Measurements from ENCODE around the gene ZMYM4.
"Not testable (repeated sequence)": the region's sequence is repeated elsewhere in the genome, so short reads cannot be mapped to it uniquely, and the experiment has no call there.

Gene ZMYM4

DNA sequence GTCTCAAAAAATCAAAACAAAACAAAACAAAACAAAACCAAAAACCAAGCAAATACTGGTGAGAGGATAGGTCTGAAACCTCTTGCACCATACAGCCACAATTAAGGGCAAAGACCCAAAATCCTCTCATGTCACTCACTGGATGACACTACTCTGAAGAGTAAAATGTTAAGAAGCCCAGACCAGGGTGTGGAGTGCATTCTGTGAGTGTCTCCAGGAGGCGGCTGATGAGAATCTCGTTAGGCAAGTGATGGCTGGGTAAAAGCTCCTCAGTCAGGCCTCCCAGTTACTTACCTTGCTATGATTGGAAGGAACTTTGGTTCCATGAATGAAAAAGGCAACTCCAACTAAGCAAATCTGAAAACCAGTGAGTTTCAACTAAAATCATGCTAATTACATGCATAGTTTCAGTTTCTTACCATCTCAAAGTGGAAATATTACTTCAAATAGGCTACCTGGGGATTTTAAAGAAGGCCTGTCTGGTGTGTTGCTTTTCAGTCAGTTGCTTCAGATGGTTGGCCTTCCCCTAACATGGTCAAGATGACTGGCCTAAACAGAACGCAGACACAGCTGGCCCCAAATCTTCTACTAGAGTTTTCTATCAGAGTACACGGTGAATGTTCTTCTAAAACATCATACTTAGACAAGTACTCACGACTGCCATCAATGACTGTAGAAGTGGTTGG lies 193.6 kb downstream of the ZMYM4 start:
- DNase-seq: no peak

DNA sequence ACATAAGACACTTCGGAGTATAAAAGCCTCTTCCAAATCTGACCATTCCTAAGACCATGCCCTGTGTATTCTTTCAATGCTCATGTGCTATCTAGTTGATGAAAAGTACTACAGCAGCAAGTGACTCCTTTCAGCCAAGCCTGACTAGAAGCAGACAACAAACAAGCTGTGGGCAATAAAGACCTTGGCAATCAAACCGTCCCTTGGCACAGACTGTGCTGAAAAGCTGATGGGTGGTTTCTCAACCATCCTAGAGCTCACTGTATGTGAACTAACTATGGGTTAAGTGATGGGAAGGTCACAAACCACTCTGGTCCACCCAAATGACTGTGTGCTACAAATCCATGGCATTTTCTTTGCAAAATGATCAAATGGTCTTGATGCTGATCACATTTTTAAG lies 194.7 kb downstream of the ZMYM4 start:
- no peak for DNase-seq

DNA sequence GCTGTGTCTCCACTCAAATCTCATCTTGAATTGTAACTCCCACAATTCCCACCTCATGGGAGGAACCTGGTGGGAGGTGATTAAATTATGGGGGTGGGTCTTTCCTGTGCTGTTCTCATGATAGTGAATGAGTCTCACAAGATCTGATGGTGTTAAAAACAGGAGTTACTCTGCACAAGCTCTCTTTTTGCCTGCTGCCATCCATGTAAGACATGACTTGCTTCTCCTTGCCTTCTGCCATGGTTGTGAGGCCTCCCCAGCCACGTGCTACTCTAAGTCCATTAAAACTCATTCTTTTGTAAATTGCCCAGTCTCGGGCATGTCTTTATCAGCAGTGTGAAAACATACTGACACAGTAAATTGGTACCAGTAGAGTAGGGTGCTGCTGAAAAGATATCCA lies 195.2 kb downstream of the ZMYM4 start:
- not testable (repeated sequence) for DNase-seq

DNA sequence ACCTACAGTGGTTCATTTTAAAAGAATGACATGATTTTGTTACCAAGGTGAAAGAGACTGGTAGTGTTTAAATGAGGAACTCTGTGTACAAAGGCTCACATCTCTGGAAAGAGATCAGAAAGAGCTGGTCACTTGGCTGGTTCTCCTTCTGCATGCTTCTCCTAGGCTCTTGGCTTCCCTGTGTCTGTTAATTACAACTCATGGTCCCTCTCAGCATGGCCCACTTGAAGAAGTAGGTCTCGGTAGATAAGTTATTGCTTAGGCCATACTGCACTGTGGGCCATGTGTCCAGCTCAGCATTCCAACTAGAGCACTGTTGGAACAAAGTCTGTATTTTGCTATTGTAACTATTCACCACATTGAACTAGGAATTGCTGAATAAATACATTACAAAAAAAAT lies 197.6 kb downstream of the ZMYM4 start:
- DNase-seq: no peak

DNA sequence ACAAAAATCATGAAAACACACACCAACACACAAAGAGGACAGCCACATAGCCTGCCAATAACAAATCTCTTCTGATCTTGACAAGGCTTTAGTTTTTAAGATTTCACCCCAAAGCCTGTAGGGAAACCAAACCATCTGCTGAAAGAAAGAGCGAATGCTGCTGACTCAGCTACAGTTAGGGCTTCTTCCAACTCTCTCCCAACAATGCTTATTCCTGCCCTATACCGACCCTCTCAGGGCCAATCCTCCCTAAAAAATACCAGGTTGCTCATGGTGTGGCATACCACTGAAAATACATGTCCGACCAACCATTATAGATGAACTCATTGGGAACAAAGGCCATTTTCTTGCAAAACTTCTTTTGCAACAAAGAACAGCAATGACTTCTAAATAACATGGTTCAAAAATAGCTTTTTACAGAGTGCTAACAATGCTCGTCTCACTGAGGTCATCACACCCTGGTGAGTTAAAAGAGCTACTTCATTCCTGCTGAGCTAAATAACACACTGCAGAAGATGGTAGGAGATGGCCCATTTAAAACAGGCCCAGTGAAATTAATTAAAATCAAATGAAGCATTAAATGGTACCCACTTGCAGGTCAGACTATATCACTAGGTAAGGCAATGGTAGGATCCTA lies 202.6 kb downstream of the ZMYM4 start:
- DNase-seq: no peak

All from 8988T (cell line).